ENCODE results near the gene TNKS2. TPM values are rescaled to one million over a fixed set of nuclear protein-coding genes. Genes with fewer than 3 reads are reported as not detected.

The TNKS2 gene
- total and polyA plus RNA-seq, 2 of the 13 experiments (the other 11 are each of a cell fraction or from before 2014, with no cell fraction given), result 15.2 to 19.4 TPM

DNA sequence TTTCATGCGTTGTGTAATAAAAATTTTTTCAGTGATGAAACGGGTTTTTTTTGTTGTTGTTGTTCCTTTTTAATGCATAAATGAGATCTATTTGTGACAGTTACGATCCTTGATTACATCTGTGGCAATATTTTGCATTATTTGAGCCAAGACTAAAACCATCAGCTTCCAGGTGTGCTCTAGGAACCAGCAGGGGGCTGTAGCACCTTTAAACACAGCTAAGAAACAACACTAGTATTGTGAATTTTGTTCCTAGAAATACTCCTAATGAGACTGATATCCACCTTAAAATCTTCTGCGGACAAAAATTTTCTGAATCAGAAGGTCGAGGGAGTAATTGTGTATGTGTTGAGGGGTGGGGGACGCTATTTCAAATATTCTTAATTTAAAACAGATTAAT lies 58.4 kb downstream of the TNKS2 start:
- peak; percentile 68 for ATAC-seq
- peak; percentile 12 for DNase-seq (ENCODE audit: low spot score)

More for the DNA sequence above, 58.4 kb downstream of the TNKS2 start:
- 89% methylated on average over 6 of the region's 6 CpGs for WGBS (ENCODE audit: low lambda C conversion rate)
- peak; percentile 34 for FAIRE-seq
- H3K27ac ChIP-seq (ENCODE audit: extremely low read length, insufficient read depth, low read length), result no peak overlapping the region
- in situ Hi-C loops (cut with HindIII; ENCODE audit: extremely low pct_ligation_motif_present, low pct_unique_long_range_greater_than_20kb) (loop anchor here (25.0 kb wide), 1 partner anchor 581 kb away; no protein-coding TSS in a partner anchor), intact Hi-C loops (cut with micrococcal nuclease; ENCODE audit: unreplicated experiment) (loop anchor here (1.0 to 2.0 kb wide), 2 partner anchors 53 to 98 kb away; partner anchors contain the start of gene FGFBP3)
- no peaks in the 10 kb centered on the region for H4K20me1 ChIP-seq (ENCODE audit: insufficient read depth, low read length)
- H2AFZ ChIP-seq (ENCODE audit: low read length), result no peak overlapping the region
- peaks cover 8 to 63% of the 10 kb centered on the region in 2 experiments for H3K36me3 ChIP-seq (replicated peaks in 1 of 2; ENCODE audit: control insufficient read depth in 1 of 2, insufficient read depth in 2 of 2, low read length in 2 of 2)
- ChIA-PET CTCF (ENCODE audit: low intra/inter-chr PET ratio, low total read pairs) (interaction anchor here (1.6 to 2.7 kb wide), 2 partner anchors 53 to 56 kb away, joined by 6 to 19 read pairs; partner anchors contain the start of gene FGFBP3), POLR2A (no interaction called here)
- no peak overlapping the region for H3K4me3 ChIP-seq (replicated peaks in 1 of 3; ENCODE audit: insufficient read depth in 1 of 3, low read depth in 2 of 3, low read length in 3 of 3)
- H3K9me3 ChIP-seq (ENCODE audit: low read length), result no peaks in the 10 kb centered on the region
- TF ChIP-seq, protein P1, sequence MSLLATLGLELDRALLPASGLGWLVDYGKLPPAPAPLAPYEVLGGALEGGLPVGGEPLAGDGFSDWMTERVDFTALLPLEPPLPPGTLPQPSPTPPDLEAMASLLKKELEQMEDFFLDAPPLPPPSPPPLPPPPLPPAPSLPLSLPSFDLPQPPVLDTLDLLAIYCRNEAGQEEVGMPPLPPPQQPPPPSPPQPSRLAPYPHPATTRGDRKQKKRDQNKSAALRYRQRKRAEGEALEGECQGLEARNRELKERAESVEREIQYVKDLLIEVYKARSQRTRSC (CRISPR knock-in tag; IDR thresholded peaks at IDR 0.05; ENCODE audit: low read depth), result no peak
- TF ChIP-seq BCL6 (CRISPR knock-in tag; IDR thresholded peaks at IDR 0.05), result peak; percentile 39
- TF ChIP-seq SSRP1 (CRISPR knock-in tag; IDR thresholded peaks at IDR 0.05), result no peak
- TF ChIP-seq, protein P2, sequence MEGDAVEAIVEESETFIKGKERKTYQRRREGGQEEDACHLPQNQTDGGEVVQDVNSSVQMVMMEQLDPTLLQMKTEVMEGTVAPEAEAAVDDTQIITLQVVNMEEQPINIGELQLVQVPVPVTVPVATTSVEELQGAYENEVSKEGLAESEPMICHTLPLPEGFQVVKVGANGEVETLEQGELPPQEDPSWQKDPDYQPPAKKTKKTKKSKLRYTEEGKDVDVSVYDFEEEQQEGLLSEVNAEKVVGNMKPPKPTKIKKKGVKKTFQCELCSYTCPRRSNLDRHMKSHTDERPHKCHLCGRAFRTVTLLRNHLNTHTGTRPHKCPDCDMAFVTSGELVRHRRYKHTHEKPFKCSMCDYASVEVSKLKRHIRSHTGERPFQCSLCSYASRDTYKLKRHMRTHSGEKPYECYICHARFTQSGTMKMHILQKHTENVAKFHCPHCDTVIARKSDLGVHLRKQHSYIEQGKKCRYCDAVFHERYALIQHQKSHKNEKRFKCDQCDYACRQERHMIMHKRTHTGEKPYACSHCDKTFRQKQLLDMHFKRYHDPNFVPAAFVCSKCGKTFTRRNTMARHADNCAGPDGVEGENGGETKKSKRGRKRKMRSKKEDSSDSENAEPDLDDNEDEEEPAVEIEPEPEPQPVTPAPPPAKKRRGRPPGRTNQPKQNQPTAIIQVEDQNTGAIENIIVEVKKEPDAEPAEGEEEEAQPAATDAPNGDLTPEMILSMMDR (CRISPR knock-in tag; IDR thresholded peaks at IDR 0.05), result peak; percentile 51
- TF ChIP-seq CENPT (CRISPR knock-in tag; IDR thresholded peaks at IDR 0.05; ENCODE audit: low read depth), result no peak
- TF ChIP-seq ZSCAN21 (CRISPR knock-in tag; IDR thresholded peaks at IDR 0.05; ENCODE audit: borderline replicate concordance), result no peak
- TF ChIP-seq SMC3 (IDR thresholded peaks at IDR 0.05; ENCODE audit: low read length), result peak; percentile 54; the same call in 1 of the 2 replicates
- no peak for TF ChIP-seq SPEN (CRISPR knock-in tag; IDR thresholded peaks at IDR 0.05; ENCODE audit: low read depth)
- no peak for TF ChIP-seq SUZ12 (IDR thresholded peaks at IDR 0.05; ENCODE audit: low read depth, low read length)
- TF ChIP-seq ZNF670 (CRISPR knock-in tag; IDR thresholded peaks at IDR 0.05; ENCODE audit: borderline replicate concordance), result no peak
- no peak for TF ChIP-seq SMAD9 (CRISPR knock-in tag; IDR thresholded peaks at IDR 0.05)
- TF ChIP-seq GLI4 (CRISPR knock-in tag; IDR thresholded peaks at IDR 0.05; ENCODE audit: borderline replicate concordance), result no peak
- TF ChIP-seq EZH2 (conservative IDR thresholded peaks at IDR 0.05; ENCODE audit: low read depth, low read length), result no peak
- no peak for TF ChIP-seq NCOA2 (CRISPR knock-in tag; IDR thresholded peaks at IDR 0.05)
- TF ChIP-seq, protein P3, sequence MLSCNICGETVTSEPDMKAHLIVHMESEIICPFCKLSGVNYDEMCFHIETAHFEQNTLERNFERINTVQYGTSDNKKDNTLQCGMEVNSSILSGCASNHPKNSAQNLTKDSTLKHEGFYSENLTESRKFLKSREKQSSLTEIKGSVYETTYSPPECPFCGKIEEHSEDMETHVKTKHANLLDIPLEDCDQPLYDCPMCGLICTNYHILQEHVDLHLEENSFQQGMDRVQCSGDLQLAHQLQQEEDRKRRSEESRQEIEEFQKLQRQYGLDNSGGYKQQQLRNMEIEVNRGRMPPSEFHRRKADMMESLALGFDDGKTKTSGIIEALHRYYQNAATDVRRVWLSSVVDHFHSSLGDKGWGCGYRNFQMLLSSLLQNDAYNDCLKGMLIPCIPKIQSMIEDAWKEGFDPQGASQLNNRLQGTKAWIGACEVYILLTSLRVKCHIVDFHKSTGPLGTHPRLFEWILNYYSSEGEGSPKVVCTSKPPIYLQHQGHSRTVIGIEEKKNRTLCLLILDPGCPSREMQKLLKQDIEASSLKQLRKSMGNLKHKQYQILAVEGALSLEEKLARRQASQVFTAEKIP (CRISPR knock-in tag; IDR thresholded peaks at IDR 0.05; ENCODE audit: borderline replicate concordance), result no peak
- TF ChIP-seq STAG1 (CRISPR knock-in tag; IDR thresholded peaks at IDR 0.05), result peak; percentile 49
- no peak for TF ChIP-seq ZNF607 (CRISPR knock-in tag; IDR thresholded peaks at IDR 0.05; ENCODE audit: borderline replicate concordance)
- H3K9ac ChIP-seq (ENCODE audit: insufficient read depth, low read depth, low read length), result no peak overlapping the region
- no peaks in the 10 kb centered on the region for H3K4me1 ChIP-seq (ENCODE audit: insufficient read depth, low read length)
- H3K4me2 ChIP-seq (ENCODE audit: low read depth, low read length), result no peak overlapping the region
- no peaks in the 10 kb centered on the region for H3K79me2 ChIP-seq (ENCODE audit: insufficient read depth, low read length)
- BruUV-seq (replicated peaks), result no TSS peak
- no peaks in the 10 kb centered on the region for H3K27me3 ChIP-seq (ENCODE audit: control insufficient read depth in 1 of 2, insufficient read depth in 2 of 2, low read length in 2 of 2)
